ENCODE results near the gene TSGA10IP. TPM values are rescaled to one million over a fixed set of nuclear protein-coding genes. Genes with fewer than 3 reads are reported as not detected.

The TSGA10IP gene
- total RNA-seq, 1 experiment from 2014 or later: not detected

GRCh38 chr11:65988791-65989592, 43.7 kb downstream of the TSGA10IP start:
- Histone ChIP-seq H3K4me2 (no peak overlapping the region), H3K4me1 (replicated peaks; ENCODE audit: insufficient read depth) (peaks cover 4% of the 10 kb centered on the region; the same call in 1 of the 2 replicates), H4K20me1 (ENCODE audit: insufficient read depth) (no peaks in the 10 kb centered on the region), H3K4me3 (no peak overlapping the region), H3K79me2 (ENCODE audit: low read depth) (no peaks in the 10 kb centered on the region), H3K27me3 (ENCODE audit: insufficient read depth, low read depth) (no peaks in the 10 kb centered on the region), H3F3A (ENCODE audit: insufficient read depth, low read depth) (peaks cover 24% of the 10 kb centered on the region), H3K9me2 (ENCODE audit: insufficient read depth) (no peaks in the 10 kb centered on the region), H2AFZ (no peak overlapping the region), H3K9me3 (ENCODE audit: insufficient read depth, low read depth) (no peaks in the 10 kb centered on the region), H3K27ac (no peak overlapping the region), H3K36me3 (ENCODE audit: low read depth) (no peaks in the 10 kb centered on the region)
- intact Hi-C loops (cut with micrococcal nuclease; ENCODE audit: unreplicated experiment): loop anchor here (1.0 kb wide), 8 partner anchors 33 to 283 kb away; partner anchors contain the start of gene FIBP
- peak; percentile 87 to 92 for DNase-seq
- no TSS peak for BruUV-seq (replicated peaks)
- TF ChIP-seq CTCF (conservative IDR thresholded peaks at IDR 0.05) (peak; percentile 99), EZH2 (IDR thresholded peaks at IDR 0.05; ENCODE audit: low read depth) (no peak)
- ChIA-PET POLR2A (ENCODE audit: unreplicated experiment) (interaction anchor here (0.6 kb wide), 1 partner anchor 56 kb away, joined by 10 read pairs; no protein-coding TSS in a partner anchor), CTCF (interaction anchor here (0.7 to 1.8 kb wide), 5 partner anchors 24 to 104 kb away, joined by 3 to 7 read pairs (median 5); partner anchors contain the start of gene CCDC85B)

- no peak for TF ChIP-seq EZH2 (IDR thresholded peaks at IDR 0.05; ENCODE audit: low read depth)
- TF ChIP-seq CTCF (conservative IDR thresholded peaks at IDR 0.05): no peak
- Histone ChIP-seq H4K20me1 (ENCODE audit: insufficient read depth) (no peaks in the 10 kb centered on the region), H3K4me3 (no peak overlapping the region), H3K27ac (no peak overlapping the region), H3K79me2 (ENCODE audit: low read depth) (no peaks in the 10 kb centered on the region), H3F3A (ENCODE audit: insufficient read depth, low read depth) (peaks cover 32% of the 10 kb centered on the region), H3K4me2 (no peak overlapping the region), H3K9me3 (ENCODE audit: insufficient read depth, low read depth) (no peaks in the 10 kb centered on the region), H2AFZ (no peak overlapping the region), H3K9me2 (ENCODE audit: insufficient read depth) (no peaks in the 10 kb centered on the region), H3K4me1 (replicated peaks; ENCODE audit: insufficient read depth) (no peaks in the 10 kb centered on the region), H3K36me3 (ENCODE audit: low read depth) (0 out of 2 replicates have a peak, but pooled peaks cover 5% of the 10 kb centered on the region), H3K27me3 (ENCODE audit: insufficient read depth, low read depth) (no peaks in the 10 kb centered on the region)
- DNase-seq: no peak
- BruUV-seq (replicated peaks): no TSS peak
- POLR2A ChIA-PET (ENCODE audit: unreplicated experiment): no interaction called here
- intact Hi-C loops (cut with micrococcal nuclease; ENCODE audit: unreplicated experiment): no loop called here
- CTCF ChIA-PET: interaction anchor here (0.7 kb wide), 1 partner anchor 139 kb away, joined by 4 read pairs; no protein-coding TSS in a partner anchor
Observed at GRCh38 chr11:65992056-65992455, 46.8 kb downstream of the TSGA10IP start.

DNA sequence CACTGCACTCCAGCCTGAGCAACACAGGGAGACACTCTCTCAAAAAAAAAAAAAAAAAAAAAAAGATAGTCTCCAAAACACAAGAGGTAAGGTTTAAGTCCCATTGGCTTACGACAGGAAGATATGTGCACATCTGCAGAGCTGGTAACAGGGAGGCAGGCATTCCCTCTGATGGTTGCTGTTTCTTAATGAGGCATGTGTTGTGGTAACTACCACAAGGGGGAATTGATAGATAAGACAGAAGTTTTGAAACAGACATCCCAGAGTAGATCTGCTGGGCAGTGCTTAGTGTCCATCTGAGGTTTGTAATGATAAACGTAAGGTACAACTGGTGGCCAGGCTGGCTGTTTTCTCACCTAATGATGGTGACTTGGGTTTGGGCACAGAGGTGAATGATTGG, 52.0 kb downstream of the TSGA10IP start:
- TF ChIP-seq CTCF (conservative IDR thresholded peaks at IDR 0.05) (no peak), EZH2 (IDR thresholded peaks at IDR 0.05; ENCODE audit: low read depth) (no peak)
- BruUV-seq (replicated peaks): no TSS peak

More for the DNA sequence above, 52.0 kb downstream of the TSGA10IP start:
- H2AFZ ChIP-seq: no peak overlapping the region
- POLR2A ChIA-PET (ENCODE audit: unreplicated experiment): no interaction called here
- H3K9me2 ChIP-seq (ENCODE audit: insufficient read depth): no peaks in the 10 kb centered on the region
- H3K4me2 ChIP-seq: no peak overlapping the region
- H4K20me1 ChIP-seq (ENCODE audit: insufficient read depth): peaks cover 7% of the 10 kb centered on the region; the same call in 1 of the 2 replicates
- H3K27me3 ChIP-seq (ENCODE audit: insufficient read depth, low read depth): no peaks in the 10 kb centered on the region
- H3K4me1 ChIP-seq (replicated peaks; ENCODE audit: insufficient read depth): peaks cover 6% of the 10 kb centered on the region
- no peak overlapping the region for H3K27ac ChIP-seq
- no peak overlapping the region for H3K4me3 ChIP-seq
- peaks cover 39% of the 10 kb centered on the region for H3F3A ChIP-seq (ENCODE audit: insufficient read depth, low read depth)
- no peaks in the 10 kb centered on the region for H3K9me3 ChIP-seq (ENCODE audit: insufficient read depth, low read depth)
- H3K79me2 ChIP-seq (ENCODE audit: low read depth): peaks cover 29% of the 10 kb centered on the region
- H3K36me3 ChIP-seq (ENCODE audit: low read depth): peaks cover 25% of the 10 kb centered on the region
- intact Hi-C loops (cut with micrococcal nuclease; ENCODE audit: unreplicated experiment): no loop called here
- CTCF ChIA-PET: no interaction called here
- no peak for DNase-seq

Data from PC-9 (cell line).